Upper lobe of left lung (tissue), 6 donors: ENCODE measurements around the gene PCNX2. TPM values are rescaled to one million over a fixed set of nuclear protein-coding genes. Genes with fewer than 3 reads are reported as not detected.

Experiments
- ATAC-seq, 2 donors: fragments of 200-7000 bp; cut with Tn5 transposase; one replicate each; pipeline ENCODE4 v1.9.1; 2022; ENCODE audit warnings: mild to moderate bottlenecking in 2 of 2, moderate library complexity in 2 of 2; ENCODE audit not compliant: low FRiP score in 2 of 2
- DNase-seq, 2 donors: peaks; one replicate each; pipeline ENCODE4 v3.0.0-alpha.2; 2019 to 2020
- H3K27ac ChIP-seq, 4 donors: fragments of 200-600 bp; sonication (generic); one replicate each; pipeline ENCODE4 v1.5.1; 2016 to 2019
- H3K27me3 ChIP-seq, 4 donors: fragments of 200-600 bp; sonication (generic); one replicate each; pipeline ENCODE4 v1.5.1; 2017 to 2019
- H3K36me3 ChIP-seq, 4 donors: fragments of 200-600 bp; sonication (generic); one replicate each; pipeline ENCODE4 v1.5.1; 2016 to 2019
- H3K4me1 ChIP-seq, 4 donors: fragments of 200-600 bp; sonication (generic); one replicate each; pipeline ENCODE4 v1.5.1; 2018 to 2019
- H3K4me3 ChIP-seq, 4 donors: fragments of 200-600 bp; sonication (generic); one replicate each; pipeline ENCODE4 v1.5.1; 2017 to 2019; ENCODE audit warnings: mild to moderate bottlenecking in 2 of 4, moderate library complexity in 1 of 4
- H3K9me3 ChIP-seq, 4 donors: fragments of 200-600 bp; sonication (generic); one replicate each; pipeline ENCODE4 v1.5.1; 2018 to 2019
- CTCF ChIP-seq, 6 experiments: fragments of 450-650 bp in 4 of 6; fragments of 200-600 bp in 2 of 6; sonication (generic) in 2 of 6; IDR thresholded peaks; one replicate each; pipeline ENCODE4 v1.5.1; 2016 to 2019; ENCODE audit warnings: antibody characterized with exemption in 6 of 6
- EP300 ChIP-seq, 4 donors: sonication (generic); formaldehyde crosslinking; IDR thresholded peaks; one replicate each; pipeline ENCODE4 v1.5.1; 2017; ENCODE audit warnings: antibody characterized with exemption in 4 of 4, control low read depth in 2 of 4
- POLR2A ChIP-seq, 4 donors: fragments of 450-650 bp; IDR thresholded peaks; one replicate each; pipeline ENCODE4 v1.5.1; 2016 to 2017; ENCODE audit warnings: antibody characterized with exemption in 4 of 4, mild to moderate bottlenecking in 2 of 4
- POLR2AphosphoS5 ChIP-seq, 2 donors: sonication (generic); formaldehyde crosslinking; IDR thresholded peaks; one replicate each; pipeline ENCODE4 v1.5.1; 2017; ENCODE audit warnings: antibody characterized with exemption in 2 of 2
- WGBS, 2 donors: methylation state at CpG; one replicate each; pipeline ENCODE4 v1.1.5; 2017 to 2018; 5-methylcytosine and 5-hydroxymethylcytosine counted together
- total RNA-seq, 6 donors: library from RNA; depleted of rRNA in 4 of 6; stranded (reverse); fragments of >200 nt in 4 of 6; gene quantifications; one replicate each; pipeline versions ENCODE4 v1.1.0 to v1.2.1, GENCODE V29; 2016 to 2021
- donor health status: DM: no; HTN: no; CAD: no; lungs with moderate emphysema.
- donor health status: DM: no; HTN: yes; CAD: no; lungs with severe emphysema.

The PCNX2 gene
- total RNA-seq, 6 donors from 2014 or later: 8.2 to 27.2 (median 14.5) TPM

- Histone ChIP-seq H3K4me1 (no peaks in the 10 kb centered on the region), H3K36me3 (no peaks in the 10 kb centered on the region), H3K4me3 (no peak overlapping the region), H3K27ac (no peak overlapping the region), H3K9me3 (no peaks in the 10 kb centered on the region), H3K27me3 (no peaks in the 10 kb centered on the region)
- no peak for DNase-seq
- TF ChIP-seq CTCF (IDR thresholded peaks at IDR 0.05) (no peak), POLR2AphosphoS5 (IDR thresholded peaks at IDR 0.05) (no peak), EP300 (IDR thresholded peaks at IDR 0.05) (no peak), POLR2A (IDR thresholded peaks at IDR 0.05) (no peak)
- ATAC-seq: no peak
- WGBS, 2 donors: 87 to 92% methylated on average over 2 of the region's 2 CpGs
These were observed 151.1 kb downstream of the PCNX2 start for GRCh38 chr1:233144434-233144833.

GRCh38 chr1:233143241-233143640 is 152.3 kb downstream of the PCNX2 start:
- Histone ChIP-seq H3K27ac (no peak overlapping the region), H3K27me3 (no peaks in the 10 kb centered on the region), H3K4me3 (no peak overlapping the region), H3K9me3 (no peaks in the 10 kb centered on the region), H3K36me3 (no peaks in the 10 kb centered on the region), H3K4me1 (no peaks in the 10 kb centered on the region)
- no peak for ATAC-seq
- TF ChIP-seq POLR2A (IDR thresholded peaks at IDR 0.05) (no peak), EP300 (IDR thresholded peaks at IDR 0.05) (no peak), CTCF (IDR thresholded peaks at IDR 0.05) (no peak), POLR2AphosphoS5 (IDR thresholded peaks at IDR 0.05) (no peak)
- no peak for DNase-seq
- WGBS, 2 donors: 91 to 96% methylated on average over 4 of the region's 4 CpGs

GRCh38 chr1:233140974-233141373 is 154.6 kb downstream of the PCNX2 start:
- H3K36me3 ChIP-seq: no peaks in the 10 kb centered on the region
- no peak overlapping the region for H3K4me3 ChIP-seq
- TF ChIP-seq POLR2A (IDR thresholded peaks at IDR 0.05): no peak
- TF ChIP-seq EP300 (IDR thresholded peaks at IDR 0.05): no peak
- TF ChIP-seq POLR2AphosphoS5 (IDR thresholded peaks at IDR 0.05): no peak
- TF ChIP-seq CTCF (IDR thresholded peaks at IDR 0.05): no peak
- H3K27ac ChIP-seq: no peak overlapping the region
- H3K4me1 ChIP-seq: no peaks in the 10 kb centered on the region
- DNase-seq (no peak), ATAC-seq (no peak)
- no peaks in the 10 kb centered on the region for H3K27me3 ChIP-seq
- H3K9me3 ChIP-seq: no peaks in the 10 kb centered on the region

GRCh38 chr1:233140499-233140898 is 155.0 kb downstream of the PCNX2 start:
- ATAC-seq (no peak), DNase-seq (no peak)
- H3K4me3 ChIP-seq: no peak overlapping the region
- no peaks in the 10 kb centered on the region for H3K4me1 ChIP-seq
- WGBS, 2 donors: 84 to 91% methylated on average over 4 to 5 of the region's 5 CpGs
- TF ChIP-seq CTCF (IDR thresholded peaks at IDR 0.05) (no peak), EP300 (IDR thresholded peaks at IDR 0.05) (no peak), POLR2A (IDR thresholded peaks at IDR 0.05) (no peak), POLR2AphosphoS5 (IDR thresholded peaks at IDR 0.05) (no peak)
- H3K36me3 ChIP-seq: no peaks in the 10 kb centered on the region
- no peak overlapping the region for H3K27ac ChIP-seq
- H3K9me3 ChIP-seq: no peaks in the 10 kb centered on the region
- no peaks in the 10 kb centered on the region for H3K27me3 ChIP-seq

GRCh38 chr1:233138788-233139585 is 156.5 kb downstream of the PCNX2 start:
- H3K4me1 ChIP-seq: no peaks in the 10 kb centered on the region
- no peak for TF ChIP-seq EP300 (IDR thresholded peaks at IDR 0.05)
- TF ChIP-seq POLR2AphosphoS5 (IDR thresholded peaks at IDR 0.05): no peak
- TF ChIP-seq CTCF (IDR thresholded peaks at IDR 0.05): no peak
- TF ChIP-seq POLR2A (IDR thresholded peaks at IDR 0.05): no peak
- DNase-seq (no peak), ATAC-seq (no peak)
- no peaks in the 10 kb centered on the region for H3K27me3 ChIP-seq
- no peak overlapping the region for H3K27ac ChIP-seq
- no peak overlapping the region for H3K4me3 ChIP-seq
- H3K9me3 ChIP-seq: no peaks in the 10 kb centered on the region
- H3K36me3 ChIP-seq: no peaks in the 10 kb centered on the region
- 85 to 89% methylated on average over 4 of the region's 4 CpGs for WGBS, 2 donors
